Measurements from ENCODE around the gene GRK3.
"Not testable (repeated sequence)": the region's sequence is repeated elsewhere in the genome, so short reads cannot be mapped to it uniquely, and the experiment has no call there.

The GRK3 gene

DNA sequence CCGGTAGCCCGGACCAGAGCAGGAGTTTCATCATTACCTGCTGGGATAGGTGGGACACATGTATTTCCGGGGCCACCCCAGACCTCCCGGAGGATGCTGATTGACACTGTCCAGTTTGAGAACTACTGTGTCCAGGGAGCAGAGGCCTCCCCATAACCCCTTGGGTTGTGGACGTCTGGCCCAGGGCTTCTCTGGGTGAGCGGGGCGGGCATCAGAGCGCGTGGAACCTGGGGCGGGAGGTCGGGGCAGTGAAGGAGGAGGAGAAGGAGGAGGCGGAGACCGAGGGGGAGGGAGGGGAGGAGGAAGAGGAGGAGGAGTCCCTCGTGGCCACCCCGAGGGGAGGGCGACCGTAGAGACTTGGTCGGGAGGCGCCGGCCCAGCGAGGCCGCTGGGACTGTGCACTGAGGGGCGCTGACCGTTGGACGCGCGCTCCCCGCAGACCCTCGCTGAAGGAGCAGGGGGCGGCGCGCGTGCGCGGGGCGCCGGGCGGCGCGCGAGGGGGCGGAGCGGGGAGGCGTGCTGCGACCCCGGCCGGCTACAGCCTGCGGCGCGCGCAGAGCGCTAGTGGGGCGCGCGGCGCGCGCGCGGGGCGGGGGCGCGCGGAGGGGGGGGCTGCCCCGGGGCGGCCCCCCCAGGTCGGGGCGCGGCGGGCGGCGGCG is at the start of gene GRK3:
TSS of gene GRK3 (plus strand) at position 356 of the 659 bp plus-strand sequence. CDS start 366 bp downstream, outside the sequence.
- peak; percentile 30 for DNase-seq

DNA sequence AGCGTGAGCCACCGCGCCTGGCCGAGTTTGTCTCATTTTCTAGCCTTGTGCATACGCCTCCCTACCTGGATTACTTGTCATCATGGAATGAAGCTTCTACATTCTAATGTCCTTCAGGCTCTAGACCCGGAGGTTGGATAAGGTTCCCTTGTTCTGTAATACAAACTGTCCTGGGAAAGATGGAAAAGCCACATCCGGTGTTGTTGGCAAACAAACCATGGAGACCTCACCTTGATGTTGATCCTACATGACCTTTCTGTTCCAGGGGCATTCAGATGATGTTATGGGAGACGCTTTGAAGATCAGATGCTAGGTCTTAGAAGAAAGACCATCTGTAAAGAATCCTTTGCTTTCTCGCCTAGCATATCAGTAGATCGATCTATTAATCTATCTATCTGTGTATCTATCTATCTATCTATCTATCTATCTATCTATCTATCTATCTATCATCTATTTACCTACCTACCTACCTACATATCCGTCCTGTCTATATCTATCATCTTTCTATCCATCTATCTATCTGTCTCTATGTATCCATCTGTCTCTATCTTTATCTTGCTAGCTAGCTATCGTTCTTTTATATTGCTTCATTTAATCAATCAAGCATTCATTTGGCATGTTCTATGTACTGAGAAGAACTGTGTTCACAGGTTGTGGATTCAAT is 46.3 kb upstream of the GRK3 start:
- no peak for DNase-seq

DNA sequence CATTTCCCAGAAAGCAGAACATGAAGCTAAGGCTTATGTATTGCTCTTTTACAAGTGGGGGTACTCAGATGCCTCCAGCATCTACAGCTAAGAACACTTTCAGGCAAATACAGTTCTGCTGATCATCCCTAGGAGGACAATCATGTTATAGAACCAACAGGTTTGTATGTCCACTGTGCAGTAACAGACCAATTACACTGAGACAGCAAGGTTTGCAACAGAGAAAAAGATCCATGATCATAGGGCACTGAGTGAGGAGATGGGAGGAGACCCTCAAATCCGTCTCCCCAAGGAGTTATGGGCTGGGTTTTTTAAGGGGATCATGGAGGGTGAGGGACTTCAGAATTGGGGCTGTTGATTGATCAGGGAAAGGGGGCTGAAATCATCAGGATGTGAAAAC is 39.1 kb upstream of the GRK3 start:
- no peak for DNase-seq

DNA sequence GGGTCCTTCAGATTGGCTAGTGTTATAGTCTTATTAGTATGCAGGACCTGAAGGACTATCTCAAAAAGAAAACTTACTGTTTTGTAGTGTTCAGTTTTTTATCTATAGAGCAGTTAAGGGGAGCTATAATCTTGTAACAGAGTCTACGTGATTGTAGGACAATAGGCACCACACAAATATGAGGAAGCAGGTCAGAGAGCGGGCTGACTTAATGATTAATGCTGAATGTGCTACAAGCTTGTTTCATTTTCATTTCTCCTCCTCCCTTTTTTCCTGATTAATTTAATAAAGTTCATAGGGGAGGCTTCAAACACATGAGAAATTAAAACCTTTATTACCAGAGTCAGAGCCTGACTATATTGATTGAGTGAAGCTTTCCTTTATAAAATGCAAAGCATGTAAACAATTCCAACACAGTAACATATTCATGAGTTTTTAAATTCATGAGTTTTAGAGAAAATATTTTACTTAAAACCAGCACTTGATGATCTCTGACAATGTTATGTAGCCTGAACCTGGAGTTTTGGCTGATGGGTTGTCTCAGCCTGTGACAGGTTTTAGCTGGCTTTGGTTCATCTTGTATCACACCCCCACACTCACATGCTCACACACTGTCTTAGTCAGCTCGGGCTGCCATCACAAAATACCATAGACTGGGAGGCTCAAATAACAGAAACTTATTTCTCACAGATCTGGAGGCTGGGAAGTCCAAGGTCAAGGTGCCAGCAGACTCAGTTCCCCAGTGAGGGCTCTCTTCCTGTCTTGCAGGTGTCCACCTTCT is 38.5 kb upstream of the GRK3 start:
- not testable (repeated sequence) for DNase-seq

DNA sequence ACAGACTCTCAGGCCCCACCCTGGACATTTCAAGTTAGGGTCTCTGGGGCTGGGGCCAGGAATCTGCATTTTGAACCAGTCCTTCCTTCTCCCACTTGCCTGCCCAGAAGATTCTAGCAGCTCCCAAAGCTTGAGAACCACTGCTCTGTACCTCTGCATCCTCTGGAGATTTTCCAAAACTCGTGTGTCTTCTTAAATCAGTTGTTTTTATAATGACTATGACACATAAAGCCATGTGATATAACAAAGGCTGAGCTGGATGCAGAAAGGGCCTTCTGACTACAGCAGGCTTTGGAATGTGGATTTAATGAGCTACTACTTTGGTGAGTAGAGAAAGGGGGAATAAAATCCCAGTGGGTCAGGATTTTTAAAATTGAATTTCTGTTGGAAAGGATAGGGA is 37.5 kb upstream of the GRK3 start:
- not testable (repeated sequence) for DNase-seq

DNA sequence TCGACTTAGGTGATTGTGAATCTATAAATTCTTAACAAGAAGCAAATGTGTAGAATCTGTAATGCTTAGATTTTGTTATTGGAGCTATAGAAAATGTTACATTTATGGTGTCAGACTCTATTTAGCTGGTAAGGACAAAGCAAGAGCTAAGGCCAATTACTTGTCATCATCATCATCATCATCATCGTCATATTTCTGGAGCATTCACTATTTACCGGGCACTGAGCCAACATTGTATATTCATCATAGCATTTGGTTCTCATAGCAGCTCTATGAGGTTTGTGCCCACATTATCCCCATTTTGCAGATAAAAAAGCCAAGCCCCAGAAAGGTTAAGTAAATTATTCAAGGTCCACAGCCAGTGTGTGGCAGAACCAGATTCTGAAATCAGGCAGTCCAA is 36.4 kb upstream of the GRK3 start:
- DNase-seq: not testable (repeated sequence)

DNA sequence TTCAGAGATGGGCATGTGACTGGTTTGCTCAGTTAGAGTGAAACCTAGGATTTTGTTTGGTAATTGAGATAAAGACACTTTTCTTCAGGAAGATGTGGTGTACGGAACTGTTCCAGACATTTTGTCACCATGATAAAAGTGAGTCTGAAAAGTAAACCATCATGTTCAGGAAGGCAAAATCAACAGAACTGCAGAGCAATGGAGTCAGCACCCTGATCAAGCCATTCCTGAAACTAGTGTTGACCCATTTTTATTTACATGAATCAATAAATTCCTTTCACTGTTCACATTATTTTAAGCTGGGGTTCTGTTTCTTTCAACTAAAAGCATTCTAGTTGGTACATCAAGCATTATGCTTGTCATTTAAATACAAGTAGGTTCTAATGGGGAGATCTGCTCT is 35.4 kb upstream of the GRK3 start:
- DNase-seq: not testable (repeated sequence)

DNA sequence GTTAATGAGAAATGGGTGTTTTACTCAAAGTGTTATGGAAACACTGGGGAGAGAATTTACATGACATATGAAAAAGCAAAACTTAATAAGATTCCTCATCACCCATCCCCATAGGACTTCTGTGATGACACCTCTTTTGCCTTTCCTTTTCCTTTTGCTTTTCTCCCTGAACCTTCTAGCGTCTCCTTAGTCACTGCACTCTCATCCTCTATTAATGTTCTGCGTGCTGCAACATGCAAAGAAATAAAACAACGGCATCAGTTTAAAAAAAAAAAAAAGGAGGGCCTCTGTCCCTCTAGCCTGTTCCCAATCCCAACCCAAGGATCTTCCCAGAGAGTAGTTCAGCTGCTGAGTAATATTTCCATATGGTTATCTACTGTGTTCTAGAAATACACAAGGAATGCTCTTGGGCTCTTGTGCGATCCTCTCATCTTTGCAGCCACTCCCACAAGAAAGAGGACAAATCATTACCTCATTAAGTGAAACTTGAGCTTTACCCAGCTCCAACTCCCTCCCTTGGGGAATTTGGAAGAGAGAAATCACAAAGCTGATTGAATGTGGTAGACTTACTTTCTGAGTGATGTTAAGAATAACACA is 34.8 kb upstream of the GRK3 start:
- not testable (repeated sequence) for DNase-seq

DNA sequence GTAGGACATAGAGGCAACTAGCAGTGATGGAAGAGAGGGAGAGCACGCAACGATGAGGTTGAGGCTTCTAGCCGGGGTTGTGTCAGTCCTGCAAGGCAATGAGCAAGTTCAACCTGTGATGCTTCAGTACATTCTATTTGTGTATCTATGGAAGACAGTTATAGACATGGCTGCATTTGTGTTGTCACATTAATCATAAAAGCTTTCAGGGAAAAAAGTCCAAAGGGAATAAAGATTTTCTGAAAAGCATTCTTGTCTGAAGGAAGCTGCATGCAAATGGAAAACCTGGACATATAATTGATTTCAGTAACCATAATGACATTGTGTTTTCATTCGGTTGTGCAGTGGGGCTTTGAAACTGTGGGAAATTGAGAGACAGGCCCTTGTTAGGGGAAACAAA is 32.8 kb upstream of the GRK3 start:
- not testable (repeated sequence) for DNase-seq

DNA sequence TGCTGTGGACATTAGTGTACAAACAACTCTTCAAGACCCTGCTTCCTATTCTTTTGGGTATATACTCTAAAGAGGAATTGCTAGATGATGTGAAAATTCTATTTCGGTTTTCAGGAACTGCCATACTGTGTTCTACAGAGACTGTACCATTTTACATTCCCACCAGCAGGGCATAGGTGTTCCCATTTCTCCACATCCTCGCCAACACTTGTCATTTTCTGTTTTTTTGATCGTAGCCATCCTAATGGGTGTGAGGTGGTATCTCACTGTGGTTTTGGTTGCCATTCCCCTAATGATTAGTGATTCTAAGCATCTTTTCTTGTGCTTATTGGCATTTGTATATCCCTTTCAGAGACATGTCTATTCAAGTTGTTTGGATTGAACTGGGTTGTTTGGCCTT is 29.8 kb upstream of the GRK3 start:
- DNase-seq: no peak

DNA sequence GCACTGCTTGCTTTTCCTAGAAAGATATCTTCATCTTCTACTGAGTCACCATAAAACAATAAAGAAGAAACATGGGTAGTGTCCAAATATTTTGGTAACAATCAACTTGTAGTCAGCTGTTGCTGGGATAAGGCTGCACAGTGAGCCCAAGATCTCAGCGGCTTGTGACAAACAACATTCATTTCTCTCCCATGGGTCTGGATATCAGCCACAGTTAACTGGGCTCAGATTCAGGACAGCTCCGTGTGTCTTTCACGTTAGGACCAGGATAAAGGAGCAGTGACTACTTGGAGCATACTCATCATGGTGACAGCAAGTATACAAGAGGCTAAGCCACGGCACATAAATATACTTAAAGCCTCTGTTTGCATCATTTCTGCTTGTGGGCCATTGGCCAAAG is 27.9 kb upstream of the GRK3 start:
- DNase-seq: no peak

DNA sequence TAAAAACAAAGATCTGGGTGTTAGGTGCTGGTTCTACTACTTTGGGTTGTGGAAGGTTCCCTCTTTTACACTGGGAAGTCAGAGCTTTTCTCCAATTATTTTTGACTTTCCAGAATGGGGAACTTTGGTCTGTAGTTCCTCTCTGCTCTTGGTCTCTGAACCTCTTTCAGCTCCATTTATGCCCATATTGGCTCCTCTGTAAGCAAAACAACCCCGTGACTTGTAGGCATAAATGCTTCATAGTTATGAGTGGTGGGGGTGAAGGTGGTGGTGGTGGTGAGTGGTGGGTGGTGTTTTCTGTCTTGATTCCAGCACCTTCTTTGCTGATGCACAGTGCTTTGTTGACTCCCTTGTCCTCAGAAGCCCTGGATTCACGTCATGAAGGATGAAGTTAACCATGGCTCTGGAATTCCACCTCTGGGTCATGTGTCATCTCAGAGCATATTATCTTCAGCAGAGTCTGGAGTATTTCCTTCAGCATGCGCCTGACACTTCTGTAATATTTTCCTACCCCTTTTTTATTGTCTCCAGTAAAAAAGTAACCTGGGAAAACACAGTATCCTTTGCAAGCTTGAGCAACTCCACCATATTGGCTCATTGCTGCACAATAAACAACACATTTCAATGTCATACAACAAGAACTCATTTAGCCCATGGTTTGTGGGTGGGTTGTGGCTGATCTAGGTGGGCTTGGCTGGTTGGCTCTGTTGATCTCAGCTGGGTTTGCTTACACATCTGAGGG is 24.1 kb upstream of the GRK3 start:
- no peak for DNase-seq

DNA sequence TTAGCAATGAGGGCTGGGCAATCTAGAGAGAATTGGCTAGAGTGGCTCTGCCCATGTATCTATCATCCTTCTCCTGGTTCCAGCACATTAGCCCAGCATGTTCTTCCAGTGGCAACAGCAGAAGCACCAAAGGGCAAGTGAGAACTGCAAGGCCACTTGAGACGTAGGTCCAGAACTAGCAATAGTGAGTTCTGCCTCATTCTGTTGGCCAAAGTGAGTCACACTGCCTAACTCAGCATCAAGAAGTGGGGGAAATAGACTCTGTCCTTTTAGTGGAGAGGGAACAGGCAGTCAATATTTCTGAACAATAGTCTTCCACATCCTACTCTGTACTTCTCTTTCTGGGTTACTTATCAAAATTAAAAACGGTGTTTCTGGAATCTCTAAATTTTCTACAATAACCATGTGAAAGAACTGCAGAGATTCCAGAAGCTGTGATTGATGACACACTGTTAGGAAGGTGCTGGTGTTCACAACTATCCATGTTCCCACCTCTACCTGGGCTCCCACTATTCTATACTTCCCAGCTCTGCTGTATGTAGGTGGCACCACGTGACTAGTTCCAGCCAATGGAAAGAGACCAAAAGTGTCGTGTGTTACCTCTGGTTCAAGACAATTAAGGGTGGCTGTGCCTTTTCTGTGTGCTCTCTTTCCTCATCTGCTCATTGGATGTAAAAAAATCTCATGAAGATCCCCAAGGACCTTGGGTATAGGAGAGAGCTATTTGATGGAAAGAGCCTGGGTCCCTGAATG is 23.4 kb upstream of the GRK3 start:
- DNase-seq: no peak

DNA sequence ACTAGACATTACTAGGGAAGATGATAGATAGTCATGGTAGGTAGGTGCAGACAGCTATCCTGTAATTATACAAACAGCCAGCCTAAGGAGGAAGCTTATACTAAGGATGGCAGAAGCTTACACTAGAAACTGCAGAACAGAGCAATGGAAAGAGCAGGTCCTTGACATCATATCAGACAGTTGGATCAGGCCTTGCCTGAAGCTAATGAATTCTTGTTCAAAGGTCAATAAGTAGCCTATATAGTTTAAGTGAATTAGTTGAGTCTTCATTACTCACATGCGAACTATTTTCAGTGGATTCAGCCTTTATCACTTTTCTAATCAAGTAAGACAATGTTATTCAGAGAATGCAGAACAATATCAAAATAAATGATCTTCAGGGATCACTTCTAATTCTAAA is 22.3 kb upstream of the GRK3 start:
- DNase-seq: no peak

DNA sequence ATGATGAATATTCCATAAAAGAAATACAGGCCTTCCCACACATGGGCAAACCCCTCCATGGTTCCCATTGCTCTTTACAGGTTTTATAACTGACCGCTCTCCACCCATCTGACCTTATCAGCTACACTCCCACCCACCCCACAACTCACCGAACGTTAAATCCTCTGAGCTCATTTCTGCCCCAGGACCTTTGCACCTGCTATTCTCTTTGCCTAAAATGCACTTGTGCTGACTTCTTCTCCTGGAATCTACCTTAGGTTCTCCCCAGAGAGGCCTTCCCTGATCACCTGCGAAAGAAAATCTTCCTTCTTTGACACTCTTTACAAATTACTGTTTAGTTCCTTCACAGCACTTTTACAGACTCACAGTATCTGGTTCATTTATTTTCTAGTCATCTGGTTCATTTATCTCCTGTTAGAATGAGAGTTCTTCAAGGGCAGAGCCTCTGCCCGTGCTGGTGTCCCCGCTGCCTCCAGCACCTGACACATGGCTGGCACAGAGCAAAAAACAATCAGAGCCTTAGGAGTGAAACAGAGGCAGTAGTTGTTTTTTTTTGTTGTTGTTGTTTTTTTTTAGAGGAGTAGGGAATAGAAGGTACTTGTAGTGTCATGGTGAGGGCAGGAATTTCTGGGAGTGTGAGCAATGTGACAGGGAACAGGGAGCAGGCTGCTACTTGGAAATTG is 21.6 kb upstream of the GRK3 start:
- DNase-seq: no peak

DNA sequence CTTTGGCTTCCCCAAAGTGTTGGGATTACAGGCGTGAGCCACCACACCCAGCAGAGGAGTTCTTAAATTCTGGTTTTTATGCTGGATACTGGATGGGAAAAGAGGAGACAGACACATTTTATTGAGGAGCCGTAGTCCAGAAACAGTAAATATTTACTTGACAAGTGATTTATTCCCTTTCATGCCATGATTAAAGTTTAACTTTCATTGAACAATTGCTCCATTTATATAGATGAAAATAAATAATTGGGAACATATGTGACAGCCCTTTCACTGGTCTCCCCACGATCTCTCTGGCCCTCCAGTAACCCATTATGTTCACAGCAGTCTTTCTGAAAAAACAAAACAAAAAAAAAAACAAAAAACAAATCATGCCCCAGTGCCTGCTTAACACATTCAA is 19.3 kb upstream of the GRK3 start:
- DNase-seq: no peak

DNA sequence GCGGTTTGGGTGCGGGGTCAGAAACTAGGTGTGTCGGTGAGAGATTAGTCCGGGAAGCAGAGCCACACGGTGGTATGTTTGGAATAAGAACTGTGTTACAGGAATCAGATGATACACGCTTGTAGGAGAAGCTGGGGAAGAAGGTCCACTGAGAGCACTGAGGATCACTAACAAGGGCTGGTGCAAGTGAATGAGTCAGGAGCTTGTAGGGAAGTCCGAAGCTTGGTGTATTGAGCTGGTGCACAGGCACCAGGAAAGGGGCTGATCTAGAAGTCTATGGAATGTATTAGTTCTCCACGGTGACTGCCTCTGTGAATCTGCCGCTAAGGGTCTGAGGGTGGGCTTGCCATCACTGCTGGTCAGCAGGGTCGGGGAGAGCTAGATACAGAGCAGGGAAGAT is 18.8 kb upstream of the GRK3 start:
- DNase-seq: no peak

DNA sequence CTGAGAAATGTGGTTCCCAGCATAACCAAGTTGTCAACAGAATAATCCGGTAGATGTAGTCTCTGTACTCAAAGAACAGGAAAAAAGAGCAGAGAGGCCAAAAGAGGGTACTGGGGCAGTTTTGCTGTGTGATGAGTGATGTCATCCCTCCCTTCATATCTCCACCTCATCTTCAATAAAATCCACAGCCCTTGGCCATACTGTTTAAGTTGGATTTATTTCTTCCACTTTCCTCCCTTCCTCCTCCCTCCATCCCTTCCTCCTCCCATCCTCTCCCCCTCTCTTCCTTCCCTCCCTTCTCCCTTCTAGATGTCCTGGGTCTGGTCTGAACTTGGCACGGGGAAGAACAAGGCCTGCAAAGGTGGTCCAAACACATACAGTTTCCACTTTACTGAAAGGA is 18.2 kb upstream of the GRK3 start:
- no peak for DNase-seq

DNA sequence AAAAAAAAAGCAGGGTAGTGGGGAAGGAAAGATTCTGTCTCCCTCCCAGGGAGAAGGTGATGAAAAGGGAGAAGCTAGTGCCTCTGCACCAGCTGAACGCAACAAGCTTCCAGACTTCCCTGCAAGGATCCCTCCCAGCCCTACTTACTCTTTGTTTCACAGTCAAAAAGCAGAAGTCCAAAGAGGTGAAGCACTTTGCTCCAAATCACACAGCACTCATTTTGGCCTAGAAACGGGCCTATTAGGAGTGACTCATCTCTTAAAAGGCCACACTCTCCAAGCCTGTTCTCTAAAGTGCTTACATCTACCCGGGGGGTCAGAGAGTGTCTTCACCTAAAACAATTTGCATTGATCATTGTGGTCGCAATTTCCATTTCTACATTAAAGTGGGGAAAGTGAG is 17.7 kb upstream of the GRK3 start:
- DNase-seq: no peak

DNA sequence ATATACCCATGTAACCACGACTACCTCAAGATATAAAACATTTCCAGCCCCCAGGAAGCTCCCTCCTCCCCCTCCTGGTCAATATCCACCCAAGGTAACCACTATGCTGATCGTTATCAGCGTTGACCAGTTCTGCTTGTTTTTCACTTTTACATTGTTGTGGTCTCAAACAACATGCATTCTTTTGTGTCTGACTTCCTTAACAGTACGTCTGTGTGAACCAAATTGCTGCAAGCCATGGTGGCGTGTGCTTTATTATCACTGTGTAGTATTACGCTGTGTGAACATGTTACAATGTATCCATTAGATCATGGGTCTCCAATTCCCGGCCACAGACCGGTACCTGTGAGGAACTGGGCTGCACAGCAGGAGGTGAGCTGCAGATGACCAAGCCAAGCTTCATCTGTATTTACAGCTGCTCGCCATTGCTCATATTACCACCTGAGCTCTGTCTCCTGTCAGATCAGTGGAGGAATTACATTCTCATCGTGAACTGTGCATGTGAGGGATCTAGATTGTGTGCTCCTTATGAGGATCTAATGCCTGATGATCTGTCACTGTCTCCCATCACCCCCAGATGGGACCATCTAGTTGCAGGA is 15.5 kb upstream of the GRK3 start:
- DNase-seq: no peak

DNA sequence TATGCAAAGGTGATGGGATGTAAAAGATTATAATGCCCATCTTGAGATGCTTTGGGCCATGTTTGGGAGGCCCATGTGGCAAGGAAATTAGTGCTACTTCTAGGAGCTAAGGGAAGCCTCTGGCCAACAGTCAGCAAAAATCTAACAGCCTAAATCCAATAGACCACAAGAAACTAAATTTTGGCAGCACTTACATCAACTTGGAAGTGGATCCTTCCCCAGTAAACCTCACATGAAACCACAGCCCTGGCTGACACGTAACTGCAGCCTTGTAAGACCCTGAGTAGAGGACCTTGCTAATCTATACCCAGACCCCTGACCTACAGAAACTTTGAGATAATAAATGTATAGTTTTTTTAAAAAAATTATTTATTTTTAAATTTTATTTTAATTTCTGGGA is 13.1 kb upstream of the GRK3 start:
- no peak for DNase-seq

Data from stimulated activated naive CD4-positive, alpha-beta T cell treated with Interleukin-2 at 50 U/mL for 16 hours (primary cell).